Spleen (tissue), 11 donors: ENCODE measurements around the gene SLC28A2. TPM values are rescaled to one million over a fixed set of nuclear protein-coding genes. Genes with fewer than 3 reads are reported as not detected.

Experiments used
- DNase-seq: peaks from one replicate; pipeline ENCODE4 v3.0.0-alpha.2; 2020
- H3K27ac ChIP-seq, 8 donors: fragments of 200-600 bp; sonication (generic) in 7 of 8; 1 replicate in 4 of 8; 2 replicates in 4 of 8; pipeline versions ENCODE4 v1.5.0 to v1.8.0; 2016 to 2021; ENCODE audit warnings: inconsistent platforms in 4 of 8, mild to moderate bottlenecking in 4 of 8, moderate library complexity in 1 of 8
- H3K27me3 ChIP-seq, 7 donors: fragments of 200-600 bp; sonication (generic) in 6 of 7; replicated peaks in 1 of 7; 1 replicate in 4 of 7; 2 replicates in 3 of 7; pipeline versions ENCODE4 v1.5.0 to v1.8.0; 2016 to 2021; ENCODE audit warnings: inconsistent platforms in 3 of 7, mild to moderate bottlenecking in 1 of 7
- H3K36me3 ChIP-seq, 6 donors: fragments of 200-600 bp; sonication (generic) in 5 of 6; 1 replicate in 4 of 6; 2 replicates in 2 of 6; pipeline versions ENCODE4 v1.5.0 to v1.8.0; 2016 to 2021; ENCODE audit warnings: inconsistent platforms in 2 of 6
- H3K4me1 ChIP-seq, 6 donors: fragments of 200-600 bp; sonication (generic) in 5 of 6; 1 replicate in 3 of 6; 2 replicates in 3 of 6; pipeline versions ENCODE4 v1.5.0 to v1.8.0; 2016 to 2021; ENCODE audit warnings: inconsistent platforms in 3 of 6
- H3K4me3 ChIP-seq, 8 donors: fragments of 200-600 bp; sonication (generic) in 7 of 8; 1 replicate in 4 of 8; 2 replicates in 4 of 8; pipeline versions ENCODE4 v1.5.0 to v1.8.0; 2016 to 2021; ENCODE audit warnings: inconsistent platforms in 4 of 8, mild to moderate bottlenecking in 4 of 8, moderate library complexity in 2 of 8
- H3K9me3 ChIP-seq, 8 donors: fragments of 200-600 bp; sonication (generic) in 7 of 8; 1 replicate in 4 of 8; 2 replicates in 4 of 8; pipeline versions ENCODE4 v1.5.0 to v1.8.0; 2016 to 2021; ENCODE audit warnings: inconsistent platforms in 4 of 8
- POLR2A ChIP-seq, 3 donors: fragments of 450-650 bp; IDR thresholded peaks; one replicate each; pipeline ENCODE4 v1.5.1; 2017; ENCODE audit warnings: antibody characterized with exemption in 3 of 3, mild to moderate bottlenecking in 1 of 3
- POLR2AphosphoS5 ChIP-seq, 3 donors: sonication (generic); formaldehyde crosslinking; IDR thresholded peaks; one replicate each; pipeline ENCODE4 v1.5.1; 2017; ENCODE audit warnings: antibody characterized with exemption in 3 of 3
- WGBS, 5 donors: extraction: QIAGEN DNeasy Blood & Tissue Kit in 3 of 5; methylation state at CpG; one replicate each; pipeline versions ENCODE4 v1.1.5 to v1.1.7; 2013 to 2018; 5-methylcytosine and 5-hydroxymethylcytosine counted together
- intact Hi-C: fragments of 100-400 bp; cut with DNase I; formaldehyde crosslinking; loops from one replicate; pipeline ENCODE4 v1.15.0; 2023; ENCODE audit warnings: low total_unique reads
- polyA plus RNA-seq, 3 donors: library from polyadenylated mRNA; stranded (reverse); fragments of 200-250 nt; gene quantifications; one replicate each; pipeline ENCODE4 v1.2.1, GENCODE V29; 2013
- total RNA-seq, 7 donors: library from RNA; depleted of rRNA in 3 of 7; stranded (reverse); fragments of >200 nt in 3 of 7; fragmentation: NEBNext Ultra II Directional in 4 of 7; extraction: Animal tissue kit (Norgen Biotek cat#: 25700) in 4 of 7; gene quantifications; one replicate each; pipeline versions ENCODE4 v1.1.0 to v1.2.1, GENCODE V29; 2016 to 2021
- TF ChIP-seq, protein P1 (sequence below), 11 experiments: fragments of 200-600 bp in 7 of 11; fragments of 450-650 bp in 4 of 11; sonication (generic) in 4 of 11; IDR thresholded peaks in 8 of 11; conservative IDR thresholded peaks in 3 of 11; 1 replicate in 7 of 11; 2 replicates in 4 of 11; pipeline versions ENCODE4 v1.4.0 to v1.8.0; 2016 to 2021; ENCODE audit warnings: antibody characterized with exemption in 11 of 11, inconsistent platforms in 4 of 11, mild to moderate bottlenecking in 1 of 11
- donor health status: healthy with polysubstance abuse.
- donor health status: DM: no; HTN: no; CAD: no; lungs with moderate emphysema.
- donor health status: DM: no; HTN: no; CAD: no.
- donor health status: Bipolar disorder and iron deficiency.
- donor health status: healthy.
- donor health status: DM: no; HTN: no; CAD: no.
- donor health status: DM: yes; HTN: yes; CAD: no.

SLC28A2 gene
- total and polyA plus RNA-seq, 10 donors = not detected

DNA sequence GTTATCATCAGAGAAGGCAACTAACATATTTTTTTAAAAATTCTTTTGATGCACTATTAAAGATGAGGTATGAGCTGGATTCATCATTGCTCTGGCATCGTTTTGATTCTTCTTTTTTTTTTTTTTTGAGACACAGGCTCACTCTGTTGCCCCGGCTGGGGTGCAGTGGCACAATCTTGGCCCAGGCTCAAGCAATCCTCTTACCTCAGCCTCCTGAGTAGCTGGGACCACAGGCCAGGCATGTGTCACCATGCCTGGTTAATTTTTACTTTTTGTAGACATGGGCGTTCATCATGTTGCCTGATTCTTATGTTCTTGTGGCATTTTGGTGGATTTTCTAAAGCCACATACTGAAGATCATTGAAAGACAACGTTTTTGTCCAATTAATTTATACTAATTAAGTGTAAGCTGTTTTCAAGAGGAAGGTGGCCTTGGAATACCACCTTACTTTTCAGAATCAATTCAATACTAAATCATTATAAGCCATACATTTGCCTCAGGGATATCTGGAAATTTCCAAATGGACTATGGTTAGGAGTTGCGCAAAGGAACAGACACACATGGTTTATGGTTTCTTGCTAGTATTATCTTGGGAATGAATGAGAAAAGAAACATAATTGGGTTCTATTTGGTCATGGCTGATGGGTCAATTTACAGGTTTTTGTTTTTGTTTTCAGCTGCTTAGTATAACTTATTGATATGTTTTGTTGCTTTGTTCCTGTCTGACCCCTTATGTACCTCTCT, 22.8 kb downstream of the SLC28A2 start:
- Histone ChIP-seq H3K4me1 (peaks cover 0 to 16% (median 14%) of the 10 kb centered on the region in 6 donors), H3K9me3 (no peaks in the 10 kb centered on the region), H3K27me3 (no peaks in the 10 kb centered on the region), H3K4me3 (no peak overlapping the region), H3K36me3 (no peaks in the 10 kb centered on the region), H3K27ac (no peak overlapping the region)
- DNase-seq = no peak
- intact Hi-C loops = no loop called here
- whole genome bisulfite sequencing, 5 donors = 65 to 85% (median 80%) methylated on average over 5 of the region's 5 CpGs
- TF ChIP-seq POLR2AphosphoS5 (IDR thresholded peaks at IDR 0.05) (no peak), POLR2A (IDR thresholded peaks at IDR 0.05) (no peak)
- TF ChIP-seq, protein P1, sequence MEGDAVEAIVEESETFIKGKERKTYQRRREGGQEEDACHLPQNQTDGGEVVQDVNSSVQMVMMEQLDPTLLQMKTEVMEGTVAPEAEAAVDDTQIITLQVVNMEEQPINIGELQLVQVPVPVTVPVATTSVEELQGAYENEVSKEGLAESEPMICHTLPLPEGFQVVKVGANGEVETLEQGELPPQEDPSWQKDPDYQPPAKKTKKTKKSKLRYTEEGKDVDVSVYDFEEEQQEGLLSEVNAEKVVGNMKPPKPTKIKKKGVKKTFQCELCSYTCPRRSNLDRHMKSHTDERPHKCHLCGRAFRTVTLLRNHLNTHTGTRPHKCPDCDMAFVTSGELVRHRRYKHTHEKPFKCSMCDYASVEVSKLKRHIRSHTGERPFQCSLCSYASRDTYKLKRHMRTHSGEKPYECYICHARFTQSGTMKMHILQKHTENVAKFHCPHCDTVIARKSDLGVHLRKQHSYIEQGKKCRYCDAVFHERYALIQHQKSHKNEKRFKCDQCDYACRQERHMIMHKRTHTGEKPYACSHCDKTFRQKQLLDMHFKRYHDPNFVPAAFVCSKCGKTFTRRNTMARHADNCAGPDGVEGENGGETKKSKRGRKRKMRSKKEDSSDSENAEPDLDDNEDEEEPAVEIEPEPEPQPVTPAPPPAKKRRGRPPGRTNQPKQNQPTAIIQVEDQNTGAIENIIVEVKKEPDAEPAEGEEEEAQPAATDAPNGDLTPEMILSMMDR (IDR thresholded peaks at IDR 0.05 in 8 of 11, conservative IDR thresholded peaks at IDR 0.05 in 3 of 11) = no peak

DNA sequence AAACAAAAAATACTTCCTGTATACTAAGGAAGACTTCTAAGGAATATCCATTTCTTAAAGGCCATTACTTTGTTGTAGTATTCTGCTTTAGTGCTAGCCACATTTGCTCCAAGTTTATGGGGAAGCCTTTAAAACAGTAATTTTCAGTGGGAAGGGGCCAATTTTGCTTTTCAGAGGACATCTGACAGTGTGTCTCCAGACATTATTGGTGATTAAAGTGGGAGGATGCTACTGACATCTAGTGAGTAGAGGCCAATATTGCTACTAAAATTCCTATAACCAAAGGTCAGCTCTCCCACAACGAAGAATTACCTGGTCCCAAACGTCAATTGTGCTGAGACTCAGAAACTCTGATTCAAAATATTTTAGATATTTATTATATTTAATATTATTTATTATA, 24.8 kb downstream of the SLC28A2 start:
- intact Hi-C loops = no loop called here
- Histone ChIP-seq H3K4me1 (peaks cover 0 to 19% (median 18%) of the 10 kb centered on the region in 6 donors), H3K36me3 (no peaks in the 10 kb centered on the region), H3K27me3 (no peaks in the 10 kb centered on the region), H3K4me3 (no peak overlapping the region), H3K27ac (no peak overlapping the region), H3K9me3 (no peaks in the 10 kb centered on the region)
- WGBS, 5 donors = 5 to 16% (median 9%) methylated on average over 2 of the region's 2 CpGs
- DNase-seq = no peak
- TF ChIP-seq, protein P1 (IDR thresholded peaks at IDR 0.05 in 8 of 11, conservative IDR thresholded peaks at IDR 0.05 in 3 of 11) = peak in 6 of 11 experiments; percentile 11 to 49 (median 42)
- no peak for TF ChIP-seq POLR2AphosphoS5 (IDR thresholded peaks at IDR 0.05)

DNA sequence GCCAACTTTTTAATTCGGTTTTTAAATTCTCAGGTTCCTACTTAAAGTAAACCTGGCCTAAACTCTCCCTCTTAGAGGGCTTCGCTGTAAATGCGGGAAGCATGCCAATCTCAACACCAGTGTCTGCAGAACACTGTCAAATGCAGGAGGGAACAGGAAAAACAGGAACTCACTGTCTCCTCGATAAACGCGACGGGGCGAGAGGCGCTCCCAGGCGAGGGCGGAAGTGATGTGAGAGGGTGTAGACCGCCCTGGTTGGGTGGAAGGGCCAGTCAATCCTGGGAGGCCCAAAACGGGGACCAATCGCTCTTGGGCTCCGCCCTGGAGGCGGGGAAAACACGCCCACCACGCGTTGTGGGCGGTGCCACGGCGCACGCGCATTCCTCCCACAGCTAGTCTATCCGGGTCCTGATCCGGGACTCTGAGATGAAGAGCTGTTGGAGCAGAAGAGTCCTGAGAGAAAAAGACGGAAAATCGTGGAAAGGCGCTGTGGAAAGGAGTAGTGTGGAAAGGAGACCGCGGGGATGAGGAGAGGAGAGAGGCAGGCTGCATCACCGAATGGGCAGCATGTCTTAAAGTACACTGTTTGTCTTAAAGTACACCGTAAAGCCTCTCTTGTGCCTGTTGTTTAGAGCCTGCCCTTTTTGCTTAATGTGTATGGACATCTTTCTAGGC, 27.1 kb downstream of the SLC28A2 start:
- no peaks in the 10 kb centered on the region for H3K9me3 ChIP-seq
- peaks cover 0 to 19% (median 18%) of the 10 kb centered on the region in 6 donors for H3K4me1 ChIP-seq
- H3K4me3 ChIP-seq = peak overlapping the region; percentile 36 to 80 (median 54)
- no peaks in the 10 kb centered on the region for H3K36me3 ChIP-seq
- peak; percentile 96 for DNase-seq
- TF ChIP-seq, protein P1 (IDR thresholded peaks at IDR 0.05 in 8 of 11, conservative IDR thresholded peaks at IDR 0.05 in 3 of 11) = peak in 1 of 11 experiments; percentile 15
- no peak for TF ChIP-seq POLR2A (IDR thresholded peaks at IDR 0.05)
- peak; percentile 90 to 98 (median 93) for TF ChIP-seq POLR2AphosphoS5 (IDR thresholded peaks at IDR 0.05)
- H3K27ac ChIP-seq = peak overlapping the region; percentile 55 to 92 (median 84)
- WGBS, 5 donors = 0 to 9% (median 2%) methylated on average over 31 to 33 of the region's 33 CpGs
- intact Hi-C loops = no loop called here
- H3K27me3 ChIP-seq = peaks cover 0 to 6% (median 0%) of the 10 kb centered on the region in 7 donors

DNA sequence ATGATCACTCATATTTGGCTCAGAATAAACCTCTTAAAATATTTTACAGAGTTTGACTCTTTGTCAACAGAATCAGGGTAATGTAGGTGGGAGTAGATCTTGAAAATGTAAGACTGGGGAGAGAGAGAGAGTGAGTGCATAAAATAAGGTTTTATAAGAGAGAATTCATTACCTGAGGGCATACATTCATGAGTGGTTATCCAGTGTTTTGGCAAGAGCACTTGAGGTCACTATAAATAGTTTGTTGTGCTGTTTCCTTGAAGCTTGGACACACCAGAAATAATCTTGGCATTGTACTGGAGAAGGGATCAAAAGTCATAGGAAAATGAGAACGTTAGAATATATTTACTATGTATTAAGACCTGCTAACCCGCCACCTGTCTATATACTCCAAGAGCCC, 33.4 kb downstream of the SLC28A2 start:
- no peaks in the 10 kb centered on the region for H3K9me3 ChIP-seq
- DNase-seq = no peak
- no peak overlapping the region for H3K27ac ChIP-seq
- H3K4me1 ChIP-seq = no peaks in the 10 kb centered on the region
- WGBS, 5 donors = 68 to 81% (median 77%) methylated on average over 2 of the region's 2 CpGs
- intact Hi-C loops = loop anchor here (10.0 kb wide), 1 partner anchor 161 kb away; the partner anchor contains the start of genes DUOX1 and DUOXA1
- TF ChIP-seq POLR2AphosphoS5 (IDR thresholded peaks at IDR 0.05) = no peak
- TF ChIP-seq POLR2A (IDR thresholded peaks at IDR 0.05) = no peak
- TF ChIP-seq, protein P1 (IDR thresholded peaks at IDR 0.05 in 8 of 11, conservative IDR thresholded peaks at IDR 0.05 in 3 of 11) = no peak
- peaks cover 0 to 19% (median 0%) of the 10 kb centered on the region in 7 donors for H3K27me3 ChIP-seq
- no peak overlapping the region for H3K4me3 ChIP-seq
- H3K36me3 ChIP-seq = no peaks in the 10 kb centered on the region
